Measurements from ENCODE around the gene PPP1R26. TPM values are rescaled to one million over a fixed set of nuclear protein-coding genes. Genes with fewer than 3 reads are reported as not detected.

PPP1R26 gene
- total and polyA plus RNA-seq, 9 of the 15 experiments (the other 6 are each of a cell fraction or from before 2014, with no cell fraction given), result 0.77 to 26.8 (median 9.3) TPM

GRCh38 chr9:135499326-135500070 is 19.9 kb downstream of the PPP1R26 start (continued):
- no peak for TF ChIP-seq ETV6 (IDR thresholded peaks at IDR 0.05; ENCODE audit: borderline replicate concordance in 1 of 2, low read depth in 2 of 2, low read length in 1 of 2)
- no peak for TF ChIP-seq ETV6 (CRISPR knock-in tag; IDR thresholded peaks at IDR 0.05; ENCODE audit: borderline replicate concordance)
- no peak for TF ChIP-seq SRSF9 (IDR thresholded peaks at IDR 0.05; ENCODE audit: borderline replicate concordance, low read depth, low read length)
- no peak for TF ChIP-seq PTBP1 (IDR thresholded peaks at IDR 0.05; ENCODE audit: low read depth, low read length)
- TF ChIP-seq, protein P1, sequence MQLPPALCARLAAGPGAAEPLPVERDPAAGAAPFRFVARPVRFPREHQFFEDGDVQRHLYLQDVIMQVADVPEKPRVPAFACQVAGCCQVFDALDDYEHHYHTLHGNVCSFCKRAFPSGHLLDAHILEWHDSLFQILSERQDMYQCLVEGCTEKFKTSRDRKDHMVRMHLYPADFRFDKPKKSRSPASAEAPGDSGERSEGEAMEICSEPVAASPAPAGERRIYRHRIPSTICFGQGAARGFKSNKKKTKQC (CRISPR knock-in tag; IDR thresholded peaks at IDR 0.05), result peak; percentile 26; the same call in 1 of the 2 replicates
- no peak for TF ChIP-seq ZFP1 (CRISPR knock-in tag; IDR thresholded peaks at IDR 0.05)
- TF ChIP-seq ZNF507 (tag; conservative IDR thresholded peaks at IDR 0.05), result no peak
- no peak for TF ChIP-seq SETDB1 (IDR thresholded peaks at IDR 0.05; ENCODE audit: low read length)
- no peak for TF ChIP-seq SUPT5H (IDR thresholded peaks at IDR 0.05)
- no peak for TF ChIP-seq IFI16 (CRISPR knock-in tag; IDR thresholded peaks at IDR 0.05)
- peak; percentile 53 to 87 (median 79) for TF ChIP-seq YY1 (IDR thresholded peaks at IDR 0.05; ENCODE audit: borderline replicate concordance in 1 of 3, control insufficient read depth in 1 of 3, extremely low read depth in 1 of 3, insufficient read depth in 3 of 3, insufficient read length in 1 of 3, insufficient replicate concordance in 2 of 3, low read depth in 1 of 3, low read length in 2 of 3)
- TF ChIP-seq ZNF263 (CRISPR knock-in tag; IDR thresholded peaks at IDR 0.05; ENCODE audit: borderline replicate concordance), result peak; percentile 81
- peak; percentile 100 for TF ChIP-seq TOE1 (IDR thresholded peaks at IDR 0.05; ENCODE audit: borderline replicate concordance)
- no peak for TF ChIP-seq TOE1 (CRISPR knock-in tag; IDR thresholded peaks at IDR 0.05; ENCODE audit: borderline replicate concordance, low read depth)
- TF ChIP-seq LEF1 (IDR thresholded peaks at IDR 0.05), result no peak
- TF ChIP-seq UBTF (IDR thresholded peaks at IDR 0.05; ENCODE audit: borderline replicate concordance in 1 of 2, low read depth in 2 of 2, low read length in 2 of 2), result no peak
- TF ChIP-seq, protein P2, sequence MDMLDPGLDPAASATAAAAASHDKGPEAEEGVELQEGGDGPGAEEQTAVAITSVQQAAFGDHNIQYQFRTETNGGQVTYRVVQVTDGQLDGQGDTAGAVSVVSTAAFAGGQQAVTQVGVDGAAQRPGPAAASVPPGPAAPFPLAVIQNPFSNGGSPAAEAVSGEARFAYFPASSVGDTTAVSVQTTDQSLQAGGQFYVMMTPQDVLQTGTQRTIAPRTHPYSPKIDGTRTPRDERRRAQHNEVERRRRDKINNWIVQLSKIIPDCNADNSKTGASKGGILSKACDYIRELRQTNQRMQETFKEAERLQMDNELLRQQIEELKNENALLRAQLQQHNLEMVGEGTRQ (CRISPR knock-in tag; IDR thresholded peaks at IDR 0.05), result peak; percentile 99
- 0 out of 2 replicates have a peak, but pooled peaks have one; percentile 49 for TF ChIP-seq GABPB1 (CRISPR knock-in tag; IDR thresholded peaks at IDR 0.05)
- TF ChIP-seq TRIM28 (IDR thresholded peaks at IDR 0.05), result no peak
- no peak for TF ChIP-seq ZNF324 (CRISPR knock-in tag; IDR thresholded peaks at IDR 0.05)
- no peak for TF ChIP-seq NR2C2 (CRISPR knock-in tag; IDR thresholded peaks at IDR 0.05)
- TF ChIP-seq NR2C2 (tag; IDR thresholded peaks at IDR 0.05), result no peak

Measured in K562 (cell line).